WTC11 (cell line): ENCODE measurements around the gene KNDC1. TPM values are rescaled to one million over a fixed set of nuclear protein-coding genes. Genes with fewer than 3 reads are reported as not detected.

Experiments used
- ATAC-seq: fragments of 200-7000 bp; cut with Tn5 transposase; 2 replicates; pipeline ENCODE4 v1.10.0; 2021; ENCODE audit warnings: mild to moderate bottlenecking, moderate library complexity
- CTCF ChIA-PET: fragments of 300-600 bp; sonication (Branson Sonifier 250); formaldehyde crosslinking; loops from one replicate; lab custom pipeline; 2021; ENCODE audit warnings: antibody characterized with exemption; lab: Charles Lee
- POLR2A ChIA-PET: fragments of 350-600 bp; sonication (Branson Sonifier 250); formaldehyde crosslinking; loops from one replicate; lab custom pipeline; 2021; ENCODE audit warnings: antibody characterized with exemption; lab: Charles Lee
- DNase-seq: peaks from one replicate; pipeline ENCODE4 v3.0.0; 2021; ENCODE audit warnings: low spot score
- H3K27ac Mint-ChIP-seq: 2 replicates; pipeline ENCODE4 v1.8.0; 2021; ENCODE audit warnings: mixed read lengths
- H3K27me3 Mint-ChIP-seq: 2 replicates; pipeline ENCODE4 v1.8.0; 2021; ENCODE audit warnings: low read depth, mild to moderate bottlenecking, moderate library complexity, mixed read lengths
- H3K36me3 Mint-ChIP-seq: 2 replicates; pipeline ENCODE4 v1.8.0; 2021; ENCODE audit warnings: mixed read lengths
- H3K4me1 Mint-ChIP-seq: 2 replicates; pipeline ENCODE4 v1.8.0; 2022; ENCODE audit warnings: mixed read lengths
- H3K4me3 Mint-ChIP-seq: 2 replicates; pipeline ENCODE4 v1.8.0; 2021; ENCODE audit warnings: mild to moderate bottlenecking, moderate library complexity, mixed read lengths
- H3K9me3 Mint-ChIP-seq: 2 replicates; pipeline ENCODE4 v1.8.0; 2021; ENCODE audit warnings: mixed read lengths
- ATF2 ChIP-seq: sonication (generic); formaldehyde crosslinking; IDR thresholded peaks from 2 replicates; pipeline ENCODE4 v1.8.1; 2022; ENCODE audit warnings: low read depth, missing genetic modification reagents, borderline replicate concordance
- ATF3 ChIP-seq: sonication (generic); formaldehyde crosslinking; conservative IDR thresholded peaks from 2 replicates; pipeline ENCODE4 v1.8.1; 2022; ENCODE audit warnings: mild to moderate bottlenecking, missing genetic modification reagents
- CDX4 ChIP-seq: fragments of 250-450 bp; sonication (Bioruptor Pico); IDR thresholded peaks from 2 replicates; pipeline ENCODE4 v1.9.0; 2021; ENCODE audit warnings: moderate library complexity, mild to moderate bottlenecking, inconsistent platforms, borderline replicate concordance
- CREB1 ChIP-seq: sonication (generic); formaldehyde crosslinking; IDR thresholded peaks from 2 replicates; pipeline ENCODE4 v1.8.0; 2023; ENCODE audit warnings: mild to moderate bottlenecking, missing genetic modification reagents
- CREM ChIP-seq: sonication (generic); formaldehyde crosslinking; IDR thresholded peaks from 2 replicates; pipeline ENCODE4 v1.8.1; 2022; ENCODE audit warnings: mild to moderate bottlenecking, missing genetic modification reagents, moderate library complexity
- E2F1 ChIP-seq: sonication (generic); formaldehyde crosslinking; IDR thresholded peaks from 2 replicates; pipeline ENCODE4 v1.8.0; 2022; ENCODE audit warnings: mild to moderate bottlenecking, missing genetic modification reagents
- E2F4 ChIP-seq: sonication (generic); formaldehyde crosslinking; IDR thresholded peaks from 2 replicates; pipeline ENCODE4 v1.8.1; 2022; ENCODE audit warnings: low read depth, mild to moderate bottlenecking, moderate library complexity, missing genetic modification reagents, borderline replicate concordance
- ESRRA ChIP-seq: sonication (generic); formaldehyde crosslinking; IDR thresholded peaks from 2 replicates; pipeline ENCODE4 v1.8.1; 2022; ENCODE audit warnings: mild to moderate bottlenecking, missing genetic modification reagents, borderline replicate concordance
- ETV6 ChIP-seq: sonication (generic); formaldehyde crosslinking; IDR thresholded peaks from 2 replicates; pipeline ENCODE4 v1.8.1; 2022; ENCODE audit warnings: mild to moderate bottlenecking, missing genetic modification reagents
- GABPB1 ChIP-seq: sonication (generic); formaldehyde crosslinking; IDR thresholded peaks from 2 replicates; pipeline ENCODE4 v1.8.1; 2023; ENCODE audit warnings: mild to moderate bottlenecking, missing genetic modification reagents
- JUN ChIP-seq: sonication (generic); formaldehyde crosslinking; IDR thresholded peaks from 2 replicates; pipeline ENCODE4 v1.8.0; 2023; ENCODE audit warnings: mild to moderate bottlenecking, missing genetic modification reagents
- NFATC4 ChIP-seq: fragments of 250-450 bp; sonication (Bioruptor Pico); IDR thresholded peaks from 2 replicates; pipeline ENCODE4 v1.9.0; 2021; ENCODE audit warnings: mild to moderate bottlenecking
- PREB ChIP-seq: sonication (generic); formaldehyde crosslinking; IDR thresholded peaks from 2 replicates; pipeline ENCODE4 v1.8.1; 2022; ENCODE audit warnings: mild to moderate bottlenecking, missing genetic modification reagents, moderate library complexity, borderline replicate concordance
- SOX15 ChIP-seq: fragments of 250-450 bp; sonication (Bioruptor Pico); IDR thresholded peaks from 2 replicates; pipeline ENCODE4 v1.9.0; 2021; ENCODE audit warnings: mild to moderate bottlenecking
- SP1 ChIP-seq: sonication (generic); formaldehyde crosslinking; conservative IDR thresholded peaks from 2 replicates; pipeline ENCODE4 v1.8.1; 2022; ENCODE audit warnings: missing genetic modification reagents
- TEAD1 ChIP-seq: sonication (generic); formaldehyde crosslinking; IDR thresholded peaks from 2 replicates; pipeline ENCODE4 v1.8.0; 2022; ENCODE audit warnings: mild to moderate bottlenecking, missing genetic modification reagents
- USF1 ChIP-seq: sonication (generic); formaldehyde crosslinking; IDR thresholded peaks from 2 replicates; pipeline ENCODE4 v1.8.0; 2022; ENCODE audit warnings: mild to moderate bottlenecking, missing genetic modification reagents
- USF2 ChIP-seq: sonication (generic); formaldehyde crosslinking; IDR thresholded peaks from 2 replicates; pipeline ENCODE4 v1.8.1; 2023; ENCODE audit warnings: mild to moderate bottlenecking, missing genetic modification reagents, moderate library complexity
- ZMAT4 ChIP-seq: fragments of 250-450 bp; sonication (Bioruptor Pico); IDR thresholded peaks from 2 replicates; pipeline ENCODE4 v1.9.0; 2021; ENCODE audit warnings: mild to moderate bottlenecking
- ZNF232 ChIP-seq: sonication (generic); formaldehyde crosslinking; IDR thresholded peaks from 2 replicates; pipeline ENCODE4 v1.8.0; 2022; ENCODE audit warnings: mild to moderate bottlenecking, missing genetic modification reagents
- ZNF281 ChIP-seq: sonication (generic); formaldehyde crosslinking; IDR thresholded peaks from 2 replicates; pipeline ENCODE4 v1.8.0; 2023; ENCODE audit warnings: mild to moderate bottlenecking, missing genetic modification reagents
- ZNF423 ChIP-seq: fragments of 250-450 bp; sonication (Bioruptor Pico); IDR thresholded peaks from 2 replicates; pipeline ENCODE4 v2.1.2; 2022; ENCODE audit warnings: mild to moderate bottlenecking, moderate library complexity
- total RNA-seq: library from RNA; stranded (reverse); gene quantifications from 3 replicates; pipeline ENCODE4 v1.2.3, GENCODE V29; 2021

The KNDC1 gene
- total RNA-seq, 1 experiment from 2014 or later = 26.6 TPM

- POLR2A ChIA-PET = no interaction called here
- DNase-seq = no peak
- Mint-ChIP-seq H3K36me3 (peaks cover 11% of the 10 kb centered on the region), H3K4me3 (peak overlapping the region; percentile 71), H3K9me3 (no peaks in the 10 kb centered on the region), H3K27me3 (peaks cover 56% of the 10 kb centered on the region), H3K4me1 (peaks cover 39% of the 10 kb centered on the region), H3K27ac (no peak overlapping the region)
- ATAC-seq = peak; percentile 7
- no peak for TF ChIP-seq CREM
- TF ChIP-seq ZNF281 (CRISPR knock-in tag) = no peak
- TF ChIP-seq ZNF232 (CRISPR knock-in tag) = no peak
- no peak for TF ChIP-seq TEAD1
- no peak for TF ChIP-seq SP1 (CRISPR knock-in tag)
- no peak for TF ChIP-seq ATF2 (CRISPR knock-in tag)
- TF ChIP-seq GABPB1 (CRISPR knock-in tag) = no peak
- TF ChIP-seq NFATC4 (CRISPR knock-in tag) = no peak
- TF ChIP-seq CDX4 = no peak
- TF ChIP-seq ATF3 = no peak
- no peak for TF ChIP-seq SOX15 (CRISPR knock-in tag)
- TF ChIP-seq ETV6 (CRISPR knock-in tag) = no peak
- TF ChIP-seq USF2 (CRISPR knock-in tag) = no peak
- CTCF ChIA-PET = interaction anchor here (0.9 kb wide), 1 partner anchor 10 kb away, joined by 3 read pairs; no protein-coding TSS in a partner anchor
Measured at GRCh38 chr10:133237241-133237587, 77.2 kb downstream of the KNDC1 start.

- Mint-ChIP-seq H3K27me3 (peaks cover 52% of the 10 kb centered on the region), H3K9me3 (no peaks in the 10 kb centered on the region), H3K4me3 (peak within 1 kb of the TSS; percentile 71), H3K27ac (no peak within 1 kb of the TSS), H3K36me3 (peaks cover 11% of the 10 kb centered on the region), H3K4me1 (peaks cover 33% of the 10 kb centered on the region)
- POLR2A ChIA-PET = no interaction called here
- DNase-seq (peak; percentile 84), ATAC-seq (peak; percentile 50)
- CTCF ChIA-PET = interaction anchor here (0.8 to 1.4 kb wide), 2 partner anchors 9 to 97 kb away, joined by 3 to 6 read pairs; no protein-coding TSS in a partner anchor
- TF ChIP-seq E2F4 (CRISPR knock-in tag) (peak; percentile 55; the same call in 1 of the 2 replicates), USF1 (peak; percentile 65; the same call in 1 of the 2 replicates), ESRRA (peak; percentile 17; the same call in 1 of the 2 replicates), JUN (peak; percentile 75; the same call in 1 of the 2 replicates), SOX15 (CRISPR knock-in tag) (no peak), PREB (CRISPR knock-in tag) (no peak), E2F1 (CRISPR knock-in tag) (peak; percentile 93), ZMAT4 (CRISPR knock-in tag) (peak; percentile 19; the same call in 1 of the 2 replicates), CREB1 (CRISPR knock-in tag) (peak; percentile 81; the same call in 1 of the 2 replicates), ZNF423 (CRISPR knock-in tag) (0 out of 2 replicates have a peak, but pooled peaks have one; percentile 5), CREM (no peak; the same call in 1 of the 2 replicates)
Measured at GRCh38 chr10:133237588-133238465, 77.8 kb downstream of the KNDC1 start, which contains the start of gene VENTX. Gene VENTX, plus strand, starts transcription at chr10:133237855. Its CDS starts 60 bp downstream, at chr10:133237915.
